Measurements from ENCODE around the gene ACSF3. TPM values are rescaled to one million over a fixed set of nuclear protein-coding genes. Genes with fewer than 3 reads are reported as not detected.

The ACSF3 gene
- polyA plus RNA-seq, 1 donor from 2014 or later: 20.8 TPM

GRCh38 chr16:89139907-89140361, 46.3 kb downstream of the ACSF3 start:
- Histone ChIP-seq H3K9me3 (ENCODE audit: low read length) (no peaks in the 10 kb centered on the region), H3K9ac (ENCODE audit: low read length) (no peak overlapping the region), H3K4me2 (ENCODE audit: low read length) (no peak overlapping the region), H3K36me3 (ENCODE audit: insufficient read depth, low read length) (no peaks in the 10 kb centered on the region), H4K20me1 (ENCODE audit: insufficient read depth) (no peaks in the 10 kb centered on the region), H3K4me3 (ENCODE audit: low read length) (no peak overlapping the region), H3K27me3 (ENCODE audit: insufficient read depth, low read depth, low read length) (no peaks in the 10 kb centered on the region), H3K9me2 (ENCODE audit: insufficient read depth, low read length) (no peaks in the 10 kb centered on the region), H2AFZ (ENCODE audit: low read depth, low read length) (no peak overlapping the region), H3F3A (ENCODE audit: insufficient read depth, low read length, poor library complexity, severe bottlenecking) (no peaks in the 10 kb centered on the region), H3K27ac (ENCODE audit: low read length) (no peak overlapping the region), H3K79me2 (replicated peaks; ENCODE audit: insufficient read depth, low read length) (no peaks in the 10 kb centered on the region)
- TF ChIP-seq EZH2 (IDR thresholded peaks at IDR 0.05; ENCODE audit: borderline replicate concordance, insufficient read depth, low read length, poor library complexity, severe bottlenecking) (no peak), EP300 (conservative IDR thresholded peaks at IDR 0.05; ENCODE audit: poor library complexity, severe bottlenecking) (no peak), CTCF (IDR thresholded peaks at IDR 0.05; ENCODE audit: poor library complexity, severe bottlenecking) (no peak), POLR2AphosphoS5 (IDR thresholded peaks at IDR 0.05) (no peak), RAD21 (conservative IDR thresholded peaks at IDR 0.05) (no peak), REST (IDR thresholded peaks at IDR 0.05; ENCODE audit: borderline replicate concordance) (no peak), TAF1 (IDR thresholded peaks at IDR 0.05; ENCODE audit: low read depth) (no peak), MXI1 (conservative IDR thresholded peaks at IDR 0.05; ENCODE audit: poor library complexity, severe bottlenecking) (no peak), SMC3 (conservative IDR thresholded peaks at IDR 0.05; ENCODE audit: poor library complexity) (no peak)

GRCh38 chr16:89140401-89140800, 46.7 kb downstream of the ACSF3 start:
- Histone ChIP-seq H3K4me2 (ENCODE audit: low read length) (no peak overlapping the region), H2AFZ (ENCODE audit: low read depth, low read length) (no peak overlapping the region), H3K9me2 (ENCODE audit: insufficient read depth, low read length) (no peaks in the 10 kb centered on the region), H3F3A (ENCODE audit: insufficient read depth, low read length, poor library complexity, severe bottlenecking) (no peaks in the 10 kb centered on the region), H4K20me1 (ENCODE audit: insufficient read depth) (no peaks in the 10 kb centered on the region), H3K79me2 (replicated peaks; ENCODE audit: insufficient read depth, low read length) (no peaks in the 10 kb centered on the region), H3K27me3 (ENCODE audit: insufficient read depth, low read depth, low read length) (no peaks in the 10 kb centered on the region), H3K4me3 (ENCODE audit: low read length) (no peak overlapping the region), H3K9ac (ENCODE audit: low read length) (no peak overlapping the region), H3K27ac (ENCODE audit: low read length) (no peak overlapping the region), H3K9me3 (ENCODE audit: low read length) (no peaks in the 10 kb centered on the region), H3K36me3 (ENCODE audit: insufficient read depth, low read length) (no peaks in the 10 kb centered on the region)
- TF ChIP-seq MXI1 (conservative IDR thresholded peaks at IDR 0.05; ENCODE audit: poor library complexity, severe bottlenecking) (no peak), REST (IDR thresholded peaks at IDR 0.05; ENCODE audit: borderline replicate concordance) (no peak), POLR2AphosphoS5 (IDR thresholded peaks at IDR 0.05) (no peak), RAD21 (conservative IDR thresholded peaks at IDR 0.05) (no peak), EP300 (conservative IDR thresholded peaks at IDR 0.05; ENCODE audit: poor library complexity, severe bottlenecking) (no peak), CTCF (IDR thresholded peaks at IDR 0.05; ENCODE audit: poor library complexity, severe bottlenecking) (no peak), TAF1 (IDR thresholded peaks at IDR 0.05; ENCODE audit: low read depth) (no peak), SMC3 (conservative IDR thresholded peaks at IDR 0.05; ENCODE audit: poor library complexity) (no peak)

Data from neural cell (in vitro differentiated cells).